Stimulated activated CD8-positive, alpha-beta memory T cell treated with anti-CD3 and anti-CD28 coated beads, Interleukin-7, amount 100 ng/mL, for 48 hours (primary cell): Measurements from ENCODE around the gene ISLR.

Experiments used
- DNase-seq, 2 donors: peaks; one replicate each; pipeline ENCODE4 v3.0.0-alpha.2; 2020; ENCODE audit warnings: low read depth in 1 of 2; ENCODE audit errors: extremely low read depth in 1 of 2

ISLR gene

DNA sequence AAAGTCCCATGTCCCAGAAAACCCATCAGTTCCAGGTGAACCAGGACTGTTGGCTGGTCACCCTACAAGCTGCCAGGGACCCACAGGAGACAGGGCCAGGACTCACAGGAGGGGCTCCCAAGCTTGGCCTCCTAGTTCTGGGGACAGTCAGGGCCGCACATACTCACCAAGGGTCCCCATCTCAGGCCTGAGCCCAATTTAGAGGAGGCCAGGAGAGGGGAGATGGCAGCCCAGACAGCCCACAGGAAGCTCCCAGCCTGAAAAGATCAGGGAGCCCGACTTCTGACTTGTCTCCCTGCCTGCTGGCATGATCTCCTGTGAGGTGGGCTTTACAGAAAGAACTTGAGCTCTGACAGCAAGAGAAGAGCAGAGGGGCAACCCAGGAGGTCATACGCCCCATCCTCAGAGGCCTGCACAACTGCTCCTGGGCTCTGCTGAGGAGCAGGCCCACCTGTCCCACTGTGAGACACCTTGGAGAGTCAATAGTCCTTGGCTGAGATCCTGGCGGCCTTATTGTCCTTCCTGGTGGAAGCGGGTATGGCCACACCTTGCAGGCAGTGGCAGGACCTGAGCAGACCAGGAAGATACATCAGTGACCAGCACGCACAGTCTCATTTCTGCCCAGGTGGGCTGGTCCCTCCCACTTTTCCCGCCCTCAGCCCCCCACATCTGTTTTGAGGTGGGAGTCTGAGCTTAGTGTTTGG, 2.5 kb upstream of the ISLR start:
- DNase-seq = no peak

DNA sequence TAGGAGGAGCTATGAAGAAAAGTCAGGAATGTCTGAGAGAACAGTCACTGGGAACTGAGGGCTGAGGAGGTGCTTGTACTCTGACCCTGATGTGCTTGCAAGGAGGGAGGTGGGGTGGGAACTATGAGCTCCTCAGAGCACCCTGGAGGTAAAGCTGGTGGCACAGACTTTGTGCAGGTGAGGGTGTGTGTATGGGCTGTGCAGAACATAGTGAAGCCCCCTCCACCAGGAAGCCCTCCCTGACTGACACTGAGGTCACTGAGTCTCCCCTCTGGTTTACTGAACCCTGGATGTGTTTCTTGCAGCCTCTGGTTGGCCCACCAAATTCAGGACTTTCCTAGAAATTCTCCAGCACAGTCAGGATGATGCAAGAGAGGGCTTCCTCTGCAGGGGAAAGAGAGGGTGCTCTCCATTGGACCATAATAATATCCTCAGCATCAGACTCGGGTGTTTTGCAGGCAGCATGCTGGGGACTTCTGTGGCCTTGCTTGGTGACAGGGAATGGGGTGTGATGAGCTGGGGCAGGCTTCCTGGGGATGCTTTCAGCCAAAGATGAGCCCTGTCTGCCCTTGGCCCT, 1.5 kb upstream of the ISLR start:
- DNase-seq = no peak

DNA sequence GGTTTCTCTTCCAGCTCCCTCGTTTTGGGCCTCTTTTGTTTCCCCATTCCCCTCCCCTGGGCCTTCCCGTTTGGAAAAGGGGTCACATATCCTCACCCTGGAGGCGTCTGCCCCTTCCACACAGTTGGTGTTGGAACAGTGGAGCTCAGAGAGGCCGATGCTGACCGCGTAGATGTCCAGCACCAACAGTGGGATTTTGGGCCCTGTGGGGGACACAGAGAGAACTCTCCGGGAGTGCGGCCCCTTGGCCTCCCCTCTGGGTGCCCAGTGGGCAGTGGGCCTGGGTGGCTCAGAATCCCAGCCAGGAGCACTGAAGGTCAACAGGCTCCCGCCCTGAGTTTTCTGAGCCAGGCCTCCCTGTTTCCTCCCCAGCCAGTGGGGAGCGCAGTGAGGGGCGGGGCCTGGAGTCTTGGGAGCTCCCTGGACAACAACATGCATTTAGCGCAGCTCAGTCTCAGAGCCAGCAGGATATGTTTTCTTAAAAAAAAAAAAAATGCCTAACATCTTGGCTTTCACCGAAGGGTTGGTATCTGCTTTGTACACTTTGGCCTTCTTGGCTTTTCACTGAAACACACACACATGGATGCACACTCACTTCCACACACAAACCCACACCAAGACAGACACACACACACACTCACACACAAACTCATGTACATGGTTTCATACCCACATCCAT, 670 bp upstream of the ISLR start:
- no peak for DNase-seq

DNA sequence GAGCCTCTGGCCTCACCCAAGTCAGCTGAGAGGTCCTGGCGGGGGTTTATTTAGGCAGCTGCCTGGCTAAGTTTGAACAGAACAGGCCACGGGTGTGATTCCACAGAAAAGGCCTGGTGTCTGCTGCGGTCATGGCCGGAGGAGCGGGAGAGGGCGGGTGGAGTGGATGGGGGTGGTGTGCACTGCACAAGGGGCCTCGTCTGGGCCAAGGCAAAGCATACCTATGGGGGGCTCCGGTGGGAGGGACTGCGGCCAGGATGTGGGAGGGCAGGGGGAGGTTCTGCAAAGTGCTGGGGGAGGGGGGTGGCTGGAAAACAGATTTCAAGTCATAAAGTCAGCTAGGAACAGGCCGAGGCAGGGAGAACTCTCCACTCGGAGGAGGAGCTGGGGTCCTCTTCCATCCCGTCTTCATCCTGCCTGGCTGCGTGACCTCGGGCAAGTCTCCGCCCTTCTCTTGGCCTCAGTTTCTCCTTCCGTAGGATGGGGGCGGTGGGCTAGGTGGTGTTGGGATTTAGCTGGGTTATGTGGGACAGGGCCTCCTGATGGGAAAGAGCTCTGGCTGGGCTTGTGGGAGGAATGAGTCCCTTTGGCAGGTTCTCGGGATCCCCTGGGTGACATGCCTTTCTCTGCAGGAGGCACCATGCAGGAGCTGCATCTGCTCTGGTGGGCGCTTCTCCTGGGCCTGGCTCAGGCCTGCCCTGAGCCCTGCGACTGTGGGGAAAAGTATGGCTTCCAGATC, 878 bp downstream of the ISLR start:
- DNase-seq = no peak

DNA sequence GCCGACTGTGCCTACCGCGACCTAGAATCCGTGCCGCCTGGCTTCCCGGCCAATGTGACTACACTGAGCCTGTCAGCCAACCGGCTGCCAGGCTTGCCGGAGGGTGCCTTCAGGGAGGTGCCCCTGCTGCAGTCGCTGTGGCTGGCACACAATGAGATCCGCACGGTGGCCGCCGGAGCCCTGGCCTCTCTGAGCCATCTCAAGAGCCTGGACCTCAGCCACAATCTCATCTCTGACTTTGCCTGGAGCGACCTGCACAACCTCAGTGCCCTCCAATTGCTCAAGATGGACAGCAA, 1.4 kb downstream of the ISLR start:
- DNase-seq = no peak

DNA sequence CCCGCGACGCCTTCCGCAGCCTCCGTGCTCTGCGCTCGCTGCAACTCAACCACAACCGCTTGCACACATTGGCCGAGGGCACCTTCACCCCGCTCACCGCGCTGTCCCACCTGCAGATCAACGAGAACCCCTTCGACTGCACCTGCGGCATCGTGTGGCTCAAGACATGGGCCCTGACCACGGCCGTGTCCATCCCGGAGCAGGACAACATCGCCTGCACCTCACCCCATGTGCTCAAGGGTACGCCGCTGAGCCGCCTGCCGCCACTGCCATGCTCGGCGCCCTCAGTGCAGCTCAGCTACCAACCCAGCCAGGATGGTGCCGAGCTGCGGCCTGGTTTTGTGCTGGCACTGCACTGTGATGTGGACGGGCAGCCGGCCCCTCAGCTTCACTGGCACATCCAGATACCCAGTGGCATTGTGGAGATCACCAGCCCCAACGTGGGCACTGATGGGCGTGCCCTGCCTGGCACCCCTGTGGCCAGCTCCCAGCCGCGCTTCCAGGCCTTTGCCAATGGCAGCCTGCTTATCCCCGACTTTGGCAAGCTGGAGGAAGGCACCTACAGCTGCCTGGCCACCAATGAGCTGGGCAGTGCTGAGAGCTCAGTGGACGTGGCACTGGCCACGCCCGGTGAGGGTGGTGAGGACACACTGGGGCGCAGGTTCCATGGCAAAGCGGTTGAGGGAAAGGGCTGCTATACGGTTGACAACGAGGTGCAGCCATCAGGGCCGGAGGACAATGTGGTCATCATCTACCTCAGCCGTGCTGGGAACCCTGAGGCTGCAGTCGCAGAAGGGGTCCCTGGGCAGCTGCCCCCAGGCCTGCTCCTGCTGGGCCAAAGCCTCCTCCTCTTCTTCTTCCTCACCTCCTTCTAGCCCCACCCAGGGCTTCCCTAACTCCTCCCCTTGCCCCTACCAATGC, 2.0 kb downstream of the ISLR start:
- no peak for DNase-seq

DNA sequence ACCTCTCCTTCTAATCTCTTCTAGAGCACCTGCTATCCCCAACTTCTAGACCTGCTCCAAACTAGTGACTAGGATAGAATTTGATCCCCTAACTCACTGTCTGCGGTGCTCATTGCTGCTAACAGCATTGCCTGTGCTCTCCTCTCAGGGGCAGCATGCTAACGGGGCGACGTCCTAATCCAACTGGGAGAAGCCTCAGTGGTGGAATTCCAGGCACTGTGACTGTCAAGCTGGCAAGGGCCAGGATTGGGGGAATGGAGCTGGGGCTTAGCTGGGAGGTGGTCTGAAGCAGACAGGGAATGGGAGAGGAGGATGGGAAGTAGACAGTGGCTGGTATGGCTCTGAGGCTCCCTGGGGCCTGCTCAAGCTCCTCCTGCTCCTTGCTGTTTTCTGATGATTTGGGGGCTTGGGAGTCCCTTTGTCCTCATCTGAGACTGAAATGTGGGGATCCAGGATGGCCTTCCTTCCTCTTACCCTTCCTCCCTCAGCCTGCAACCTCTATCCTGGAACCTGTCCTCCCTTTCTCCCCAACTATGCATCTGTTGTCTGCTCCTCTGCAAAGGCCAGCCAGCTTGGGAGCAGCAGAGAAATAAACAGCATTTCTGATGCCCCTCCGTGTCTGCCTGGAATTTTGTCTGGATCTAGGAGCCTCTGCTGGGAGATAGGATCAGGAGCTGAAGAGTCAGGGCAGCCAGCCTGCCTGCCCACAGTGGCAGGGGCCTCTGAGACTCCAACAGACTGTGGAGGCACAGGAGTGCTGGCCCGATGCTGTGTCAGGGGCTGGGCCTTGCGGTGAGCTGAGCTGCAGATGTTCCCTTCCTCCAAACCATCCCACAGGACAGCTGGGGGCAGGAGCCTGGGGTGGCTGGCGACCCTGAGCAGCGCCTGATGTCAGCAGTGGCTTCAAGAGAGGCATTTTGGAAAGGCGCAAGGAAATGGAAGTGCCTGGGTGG, 3.0 kb downstream of the ISLR start:
- DNase-seq = no peak

DNA sequence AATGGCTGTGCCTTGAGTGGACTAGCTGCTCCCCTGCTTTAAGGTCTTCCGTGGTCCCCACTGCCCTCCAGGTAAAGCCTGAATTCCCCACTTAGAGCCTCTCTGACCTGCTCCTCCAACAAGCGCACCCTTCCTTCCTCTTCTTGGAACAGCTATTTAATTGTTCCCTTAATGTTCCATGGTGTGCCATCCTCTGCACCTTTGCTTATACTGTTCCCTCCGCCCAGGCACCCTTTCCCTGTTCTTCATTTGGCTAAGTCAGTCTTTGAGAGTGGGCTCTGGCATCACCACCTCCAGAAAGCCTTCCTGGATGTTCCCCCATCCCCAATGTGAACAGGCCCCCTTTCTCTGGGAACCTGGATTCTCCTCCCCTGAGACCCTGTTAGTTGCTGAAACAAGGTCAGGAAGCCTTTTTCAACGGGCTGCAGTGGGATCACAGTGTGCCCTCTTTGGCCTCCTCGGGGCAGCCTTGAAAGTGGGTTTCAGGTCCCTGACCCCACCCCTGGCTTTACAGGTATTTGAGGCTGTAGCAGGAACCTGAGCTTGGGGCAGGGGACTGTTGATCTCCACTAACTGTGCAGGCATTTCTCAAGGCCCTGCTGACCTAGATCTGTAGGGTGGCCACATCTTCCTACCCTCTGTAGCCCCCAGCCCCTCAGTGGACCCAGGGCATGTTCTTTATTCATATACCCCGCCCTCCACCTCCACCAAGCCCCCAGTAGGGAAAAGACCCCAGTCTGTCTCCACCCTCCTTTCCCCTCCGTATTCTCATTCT, 5.0 kb downstream of the ISLR start:
- DNase-seq = no peak

DNA sequence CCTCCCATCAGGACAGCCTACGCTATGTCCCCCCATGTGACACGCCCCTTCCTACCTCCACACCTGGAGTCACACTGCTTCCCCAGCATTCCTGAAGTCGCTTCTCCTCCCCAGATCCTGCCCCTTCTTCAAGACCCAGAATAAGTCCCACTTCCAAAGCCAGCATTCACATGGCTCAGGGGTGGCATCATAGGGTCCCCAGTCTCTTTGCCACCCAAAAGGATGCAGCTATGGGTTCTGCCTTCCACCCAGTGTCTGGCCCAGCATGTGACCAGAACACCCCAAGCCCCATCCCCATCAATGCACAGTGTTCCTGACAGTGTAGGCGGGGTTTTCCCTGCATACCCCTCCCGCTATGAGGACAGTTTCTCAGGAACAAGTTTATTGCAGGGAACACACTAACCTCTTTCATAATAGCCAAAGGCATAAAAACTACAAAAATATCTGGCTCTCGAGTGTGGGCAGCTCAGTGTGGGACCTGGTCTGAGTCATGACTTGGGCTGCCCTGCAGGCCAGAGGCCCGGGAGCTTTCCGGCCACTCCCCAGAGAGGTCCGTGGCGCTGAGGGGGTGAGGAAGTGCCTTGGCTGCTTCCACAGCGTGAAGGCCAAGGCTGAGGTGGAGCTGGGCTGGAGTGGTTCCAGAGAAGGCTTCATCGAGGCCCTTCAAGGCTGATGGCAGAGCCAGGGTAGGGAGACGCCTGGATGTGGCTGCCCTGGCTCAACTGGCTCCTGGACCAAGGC, 5.8 kb downstream of the ISLR start:
- DNase-seq = no peak

DNA sequence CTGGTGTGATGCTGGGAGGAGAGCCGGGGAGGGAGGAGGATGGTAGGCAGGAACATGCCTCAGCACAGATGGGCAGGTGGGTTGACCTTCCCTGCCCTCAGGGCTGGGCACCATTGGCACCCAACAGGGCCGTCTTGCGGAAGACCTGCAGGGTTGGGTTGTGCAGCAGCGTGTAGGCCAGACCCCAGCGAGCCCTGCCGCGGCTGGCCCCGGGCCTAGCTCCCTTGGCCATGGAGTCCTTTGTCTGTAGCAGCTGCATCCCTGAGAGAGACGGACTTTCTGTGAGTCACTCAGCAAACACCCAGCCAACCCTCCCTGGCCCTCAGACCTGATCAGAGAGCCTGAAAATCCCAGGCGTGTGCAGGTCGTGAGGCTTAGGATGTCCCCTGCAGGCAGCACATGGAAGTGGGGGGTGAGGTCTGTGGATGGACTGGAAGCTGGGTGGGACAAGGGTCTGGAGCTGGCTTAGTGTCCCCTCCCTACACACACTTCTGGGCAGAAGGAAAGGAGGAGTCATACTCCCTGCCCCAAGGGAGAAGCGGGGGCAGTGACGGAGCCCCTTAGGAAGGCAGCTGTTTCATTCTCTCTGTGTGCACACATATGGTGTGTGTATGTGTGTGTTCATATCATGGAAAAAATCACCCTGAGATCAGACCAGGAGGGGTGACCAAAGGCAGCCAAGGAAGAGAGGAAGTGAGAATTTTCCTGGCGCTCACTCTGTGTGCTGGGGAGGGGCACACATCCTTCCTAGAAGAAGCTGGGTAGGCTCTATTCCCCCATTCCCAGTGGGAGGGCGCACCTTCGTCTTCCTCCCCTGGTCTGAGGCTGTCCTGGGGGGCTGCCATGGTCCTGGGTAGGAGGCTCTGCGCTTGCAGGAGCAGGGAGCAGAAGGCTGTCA, 6.7 kb downstream of the ISLR start:
- DNase-seq = no peak

DNA sequence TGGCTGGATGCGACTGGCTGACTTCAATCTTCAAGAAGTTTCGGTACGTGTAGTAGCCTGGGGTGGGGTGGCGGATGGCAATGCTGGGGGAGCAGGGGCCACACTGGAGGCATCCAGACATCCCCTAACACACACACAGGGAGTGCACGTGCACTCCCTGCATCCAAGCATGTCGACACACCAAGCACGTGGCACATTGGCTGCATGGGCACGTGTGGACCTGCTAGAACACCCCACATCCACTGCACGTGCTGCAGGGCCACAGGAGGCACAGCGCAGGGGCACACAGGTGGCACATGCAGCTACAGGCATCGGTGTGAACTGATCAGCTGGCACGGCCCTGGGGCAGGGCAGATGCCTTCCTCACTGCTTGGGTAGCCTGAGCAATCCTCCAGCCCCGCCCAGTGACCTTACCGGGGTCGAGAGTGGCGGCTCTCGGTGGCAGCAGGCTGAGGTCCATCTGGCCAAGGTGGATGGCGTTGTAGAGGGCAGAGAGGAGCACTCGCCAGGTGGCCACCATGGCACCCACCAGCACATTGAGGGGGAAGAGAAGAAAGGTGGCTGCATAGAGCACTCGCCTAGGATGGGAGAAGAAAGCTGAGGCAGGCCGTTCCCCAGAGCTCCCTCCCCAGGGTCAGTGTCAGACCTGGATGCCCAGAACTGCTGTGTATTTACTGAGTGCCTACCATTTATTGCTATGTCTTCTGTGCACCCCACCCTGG, 7.5 kb downstream of the ISLR start:
- DNase-seq = no peak

DNA sequence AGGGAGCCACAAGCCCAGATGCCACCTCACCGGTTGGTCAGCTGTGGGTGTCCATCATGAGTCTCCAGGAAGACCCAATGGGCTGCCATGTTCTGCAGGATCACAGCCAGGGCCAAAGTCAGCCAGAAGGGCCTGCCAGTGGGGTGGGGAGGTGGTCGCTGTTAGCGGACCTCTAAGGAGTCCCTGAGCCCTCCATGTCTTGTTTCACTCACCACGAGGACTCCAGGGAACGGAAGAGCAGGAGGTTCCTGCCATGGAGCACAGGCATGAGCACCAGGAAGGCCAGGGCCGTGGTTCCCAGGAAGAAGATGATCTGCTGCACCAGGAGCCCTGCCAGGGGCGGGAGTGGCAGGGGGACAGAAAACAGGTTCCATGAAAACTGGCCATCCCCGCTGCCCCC, 8.6 kb downstream of the ISLR start:
- DNase-seq = no peak

DNA sequence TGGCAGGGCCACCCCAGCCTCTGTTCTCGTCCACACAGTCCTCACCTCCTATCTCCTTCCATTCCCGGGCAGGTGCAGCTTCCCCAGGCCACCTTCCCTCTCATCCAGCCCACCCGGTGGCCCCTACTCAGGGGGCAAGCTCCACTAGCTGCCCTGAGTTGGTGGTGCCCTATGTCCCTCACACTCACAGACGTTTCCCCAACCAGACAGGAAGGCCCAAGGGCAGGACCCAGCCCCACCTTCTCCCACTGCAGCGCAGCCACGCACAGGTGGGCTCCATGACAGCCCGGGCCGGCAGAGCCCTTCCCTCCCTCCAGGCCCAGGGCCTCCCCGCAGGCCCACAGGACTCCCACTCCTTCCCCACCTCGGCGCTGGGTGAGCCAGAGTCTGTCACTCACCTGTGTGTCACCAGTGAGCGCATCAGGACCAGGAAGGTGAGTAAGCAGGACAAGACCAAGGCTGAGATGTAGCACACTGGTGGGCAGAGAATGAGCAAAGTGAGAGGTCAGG, 11.1 kb downstream of the ISLR start:
- peak in 1 of 2 donors; percentile 49 for DNase-seq

DNA sequence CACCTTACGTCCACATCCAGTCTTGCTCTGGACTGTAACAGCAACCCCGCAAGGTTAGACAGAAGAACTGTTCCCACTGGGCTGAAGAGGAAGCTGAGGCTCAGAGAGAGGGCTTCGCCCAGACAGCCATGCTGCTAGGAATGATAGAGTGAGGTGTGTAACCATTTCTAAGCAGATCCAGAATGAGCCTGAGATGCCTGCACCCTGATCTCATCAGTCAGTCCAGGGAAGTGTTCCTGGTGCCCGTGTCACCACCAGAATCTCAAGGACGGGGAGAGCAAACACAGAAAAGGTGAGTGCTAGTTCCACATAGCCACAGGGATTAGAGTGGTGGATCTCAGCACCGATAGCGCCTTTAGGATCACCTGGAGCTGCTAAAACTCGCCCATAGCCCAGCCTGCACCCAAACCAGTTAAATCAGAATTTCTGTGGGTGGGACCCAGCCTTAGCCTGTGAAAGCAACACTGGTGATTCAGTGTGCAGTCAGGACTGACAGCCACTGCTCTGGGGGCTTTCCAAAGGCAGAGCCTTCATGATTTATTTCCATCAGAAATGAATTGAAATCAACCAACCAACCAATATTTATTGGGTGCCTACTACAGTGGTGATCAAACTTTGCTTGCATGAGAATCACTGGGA, 12.3 kb downstream of the ISLR start:
- peak in 1 of 2 donors; percentile 39 for DNase-seq

DNA sequence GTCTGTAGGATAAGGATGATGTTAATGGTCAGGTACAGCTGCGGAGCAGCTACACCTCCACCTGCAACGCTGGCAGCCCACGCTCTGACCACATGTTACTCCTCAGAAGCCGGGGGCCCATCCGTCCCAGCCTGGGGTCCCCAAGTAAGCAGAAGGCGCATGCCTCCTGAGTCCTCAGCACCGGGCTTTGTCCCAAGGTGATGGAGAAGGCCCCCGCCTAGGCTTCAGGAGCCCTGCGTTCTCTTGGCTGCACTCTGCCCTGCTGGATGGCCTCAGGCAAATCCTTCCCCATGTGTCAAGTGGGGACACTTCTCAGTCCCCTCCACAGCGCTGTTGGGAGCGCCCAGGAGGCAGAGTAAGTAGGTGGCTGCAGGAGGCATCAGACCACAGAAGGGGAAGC, 14.7 kb downstream of the ISLR start:
- no peak for DNase-seq

DNA sequence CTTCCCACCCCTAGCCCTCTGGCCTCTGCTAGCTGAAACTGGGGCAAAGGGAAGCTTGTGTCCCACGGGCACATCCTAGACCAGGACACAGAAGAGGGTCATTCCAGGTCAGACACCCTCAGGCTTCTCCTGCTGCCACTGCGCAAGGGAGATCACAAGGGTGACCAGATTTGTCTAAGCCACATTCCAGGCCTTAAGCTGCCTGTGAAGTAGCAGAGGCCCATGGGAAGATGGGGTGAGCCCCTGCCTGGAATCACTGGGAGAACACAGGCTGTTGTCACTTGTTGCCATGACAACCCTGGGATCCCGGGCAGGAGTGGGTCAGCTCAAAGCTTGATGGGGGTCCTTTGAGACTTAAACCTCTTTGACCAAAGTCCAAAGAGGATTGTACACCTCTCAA, 18.3 kb downstream of the ISLR start:
- no peak for DNase-seq
